Stimulated activated CD4-positive, alpha-beta T cell treated with anti-CD3 and anti-CD28 coated beads, Interleukin-15, amount 100 ng/mL, for 1 hour (primary cell): ENCODE data around the gene HBG2.
"Not testable (repeated sequence)": the region's sequence is repeated elsewhere in the genome, so short reads cannot be mapped to it uniquely, and the experiment has no call there.

Experiments used
- DNase-seq, 2 donors: peaks; one replicate each; pipeline ENCODE4 v3.0.0-alpha.2; 2020; ENCODE audit warnings: low read depth in 1 of 2, low spot score in 1 of 2

HBG2 gene

DNA sequence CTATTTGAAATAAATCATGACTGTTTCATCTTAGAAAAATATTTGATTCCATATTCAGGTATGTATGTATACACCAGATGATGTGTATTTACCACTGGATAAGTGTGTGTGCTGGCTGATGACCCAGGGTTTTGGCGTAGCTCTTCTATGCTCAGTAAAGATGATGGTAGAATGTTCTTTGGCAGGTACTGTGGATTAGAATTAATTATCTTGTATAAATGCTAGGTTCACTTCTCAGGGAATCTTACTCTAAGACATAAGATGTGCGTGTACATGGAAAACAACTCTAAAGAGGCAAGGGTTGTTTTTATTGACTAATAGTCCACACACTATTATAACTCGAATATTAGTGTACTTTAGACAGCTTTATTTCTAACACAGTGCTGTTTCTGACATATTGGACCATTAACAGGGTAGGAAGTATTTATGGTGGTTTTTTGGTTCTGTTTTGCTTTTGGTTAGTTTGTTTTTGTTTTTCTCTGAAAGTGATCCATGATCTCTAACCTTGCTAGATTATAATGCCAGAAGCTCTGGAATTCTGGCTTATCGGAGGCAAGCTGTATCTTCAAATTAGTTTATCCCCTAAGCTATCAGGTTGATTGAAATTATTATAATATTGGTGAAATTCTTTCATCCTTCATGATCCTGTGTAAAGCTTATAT lies 3.9 kb downstream of the HBG2 start:
- no peak for DNase-seq

DNA sequence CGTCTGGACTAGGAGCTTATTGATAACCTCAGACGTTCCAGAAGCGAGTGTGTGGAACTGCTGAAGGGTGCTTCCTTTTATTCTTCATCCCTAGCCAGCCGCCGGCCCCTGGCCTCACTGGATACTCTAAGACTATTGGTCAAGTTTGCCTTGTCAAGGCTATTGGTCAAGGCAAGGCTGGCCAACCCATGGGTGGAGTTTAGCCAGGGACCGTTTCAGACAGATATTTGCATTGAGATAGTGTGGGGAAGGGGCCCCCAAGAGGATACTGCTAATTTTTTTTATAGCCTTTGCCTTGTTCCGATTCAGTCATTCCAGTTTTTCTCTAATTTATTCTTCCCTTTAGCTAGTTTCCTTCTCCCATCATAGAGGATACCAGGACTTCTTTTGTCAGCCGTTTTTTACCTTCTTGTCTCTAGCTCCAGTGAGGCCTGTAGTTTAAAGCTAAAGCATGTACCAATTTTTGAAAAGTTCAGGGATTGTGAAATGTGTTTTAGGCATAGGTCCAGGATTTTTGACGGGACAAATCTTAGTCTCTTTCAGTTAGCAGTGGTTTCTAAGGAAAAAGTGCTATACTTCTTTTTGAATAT lies 4.7 kb downstream of the HBG2 start, which contains the start of gene HBG1:
Gene HBG1 (minus strand): TSS at position 51 of the 590 bp plus-strand sequence. CDS start 53 bp downstream, outside the sequence.
- not testable (repeated sequence) for DNase-seq

DNA sequence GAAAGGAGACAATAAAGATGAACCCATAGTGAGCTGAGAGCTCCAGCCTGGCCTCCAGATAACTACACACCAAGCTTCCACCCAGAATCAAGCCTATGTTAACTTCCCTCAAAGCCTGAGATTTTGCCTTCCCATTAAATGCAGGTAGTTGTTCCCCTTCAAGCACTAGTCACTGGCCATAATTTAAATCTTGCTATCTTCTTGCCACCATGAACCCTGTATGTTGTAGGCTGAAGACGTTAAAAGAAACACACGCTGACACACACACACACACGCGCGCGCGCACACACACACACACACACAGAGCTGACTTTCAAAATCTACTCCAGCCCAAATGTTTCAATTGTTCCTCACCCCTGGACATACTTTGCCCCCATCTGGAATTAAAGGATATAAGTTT lies 6.1 kb downstream of the HBG2 start:
- DNase-seq: not testable (repeated sequence)

DNA sequence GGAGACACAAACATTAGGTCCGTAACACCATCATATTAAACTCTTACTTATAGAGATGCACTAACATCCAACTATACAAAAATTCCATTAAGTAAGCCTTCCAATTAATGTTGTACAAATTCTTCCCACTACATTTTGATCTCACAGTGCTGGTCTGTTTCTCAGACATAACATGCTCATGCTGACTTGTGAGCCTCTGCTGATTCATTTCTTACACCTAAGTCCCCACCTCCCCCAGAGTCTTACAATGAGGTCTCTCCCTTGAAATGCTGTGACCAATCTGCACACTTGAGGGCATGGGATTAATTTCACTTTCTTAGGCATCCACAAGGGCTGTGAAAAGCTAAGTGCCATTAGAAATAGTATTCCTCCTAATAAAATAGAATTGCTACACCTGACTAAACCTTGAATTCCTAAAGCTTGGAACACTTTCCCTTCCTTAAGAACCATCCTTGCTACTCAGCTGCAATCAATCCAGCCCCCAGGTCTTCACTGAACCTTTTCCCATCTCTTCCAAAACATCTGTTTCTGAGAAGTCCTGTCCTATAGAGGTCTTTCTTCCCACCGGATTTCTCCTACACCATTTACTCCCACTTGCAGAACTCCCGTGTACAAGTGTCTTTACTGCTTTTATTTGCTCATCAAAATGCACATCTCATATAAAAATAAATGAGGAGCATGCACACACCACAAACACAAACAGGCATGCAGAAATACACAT lies 6.9 kb downstream of the HBG2 start:
- no peak for DNase-seq

DNA sequence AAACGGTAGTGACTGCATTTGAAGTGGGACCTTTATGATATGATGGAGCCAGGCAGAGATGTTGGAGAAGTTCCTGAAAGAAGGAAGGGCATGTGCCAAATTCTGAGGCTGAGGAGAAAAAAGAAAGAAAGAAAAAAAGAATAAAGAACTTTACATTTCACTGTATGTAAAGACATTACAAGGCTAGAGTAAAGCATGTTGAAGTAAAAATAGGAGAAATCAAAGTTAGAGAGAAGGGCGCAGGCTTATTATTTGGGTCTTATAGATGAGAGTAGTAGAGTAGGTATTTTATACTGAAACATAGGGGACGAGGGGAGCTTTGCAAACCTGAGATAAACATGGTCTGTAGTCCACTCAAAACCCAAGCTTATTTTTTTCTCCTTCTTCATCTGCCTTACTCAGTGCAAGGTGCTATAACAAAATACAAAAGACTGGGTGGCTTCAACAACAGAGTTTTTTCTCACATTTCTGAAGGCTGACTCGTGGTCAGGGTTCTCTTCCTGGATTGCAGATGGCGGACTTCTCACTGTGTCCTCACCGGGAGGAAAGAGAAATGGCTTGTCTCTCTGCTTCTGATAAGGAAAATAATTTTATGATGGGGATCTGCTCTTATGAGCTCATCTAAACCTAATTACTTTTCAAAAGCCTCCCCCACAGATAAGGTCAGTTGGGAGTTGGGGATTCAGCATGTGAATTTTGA lies 7.7 kb downstream of the HBG2 start:
- DNase-seq: no peak

DNA sequence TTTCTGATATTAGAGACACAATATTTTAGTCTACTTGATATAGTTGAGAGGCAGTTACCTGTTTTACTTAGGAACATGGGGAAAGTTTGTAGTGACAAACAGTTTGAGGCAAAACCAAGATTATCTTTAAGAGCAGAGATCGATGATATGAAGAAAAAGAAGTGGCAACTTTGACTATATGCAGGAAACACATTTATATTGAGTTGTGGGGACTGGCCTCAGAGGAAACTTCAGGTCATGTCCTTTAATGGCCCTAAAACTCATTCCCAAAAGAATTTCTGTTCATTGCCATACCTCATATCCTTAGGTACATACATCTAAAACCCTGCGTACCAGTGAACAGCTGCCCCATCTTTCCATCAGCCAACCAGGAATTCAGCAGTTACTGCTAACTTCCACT lies 9.4 kb downstream of the HBG2 start:
- DNase-seq: no peak

DNA sequence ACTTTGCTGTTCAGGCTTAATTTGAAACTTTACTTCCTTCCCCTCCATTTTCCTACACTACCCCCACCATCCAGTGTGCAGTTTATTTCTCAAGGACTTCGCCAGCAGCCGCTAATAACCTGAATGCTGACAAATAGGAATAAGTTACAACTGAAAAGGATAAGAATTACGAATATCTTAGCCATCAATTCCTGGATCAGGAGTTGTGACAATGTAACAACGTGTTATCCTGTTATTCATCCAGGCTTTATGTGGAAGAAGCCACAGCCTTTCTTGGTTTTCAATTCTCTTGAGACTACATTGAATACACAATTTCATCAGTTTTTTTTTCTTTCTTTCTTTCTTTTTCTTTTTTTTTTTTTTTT lies 10.8 kb downstream of the HBG2 start:
- no peak for DNase-seq

DNA sequence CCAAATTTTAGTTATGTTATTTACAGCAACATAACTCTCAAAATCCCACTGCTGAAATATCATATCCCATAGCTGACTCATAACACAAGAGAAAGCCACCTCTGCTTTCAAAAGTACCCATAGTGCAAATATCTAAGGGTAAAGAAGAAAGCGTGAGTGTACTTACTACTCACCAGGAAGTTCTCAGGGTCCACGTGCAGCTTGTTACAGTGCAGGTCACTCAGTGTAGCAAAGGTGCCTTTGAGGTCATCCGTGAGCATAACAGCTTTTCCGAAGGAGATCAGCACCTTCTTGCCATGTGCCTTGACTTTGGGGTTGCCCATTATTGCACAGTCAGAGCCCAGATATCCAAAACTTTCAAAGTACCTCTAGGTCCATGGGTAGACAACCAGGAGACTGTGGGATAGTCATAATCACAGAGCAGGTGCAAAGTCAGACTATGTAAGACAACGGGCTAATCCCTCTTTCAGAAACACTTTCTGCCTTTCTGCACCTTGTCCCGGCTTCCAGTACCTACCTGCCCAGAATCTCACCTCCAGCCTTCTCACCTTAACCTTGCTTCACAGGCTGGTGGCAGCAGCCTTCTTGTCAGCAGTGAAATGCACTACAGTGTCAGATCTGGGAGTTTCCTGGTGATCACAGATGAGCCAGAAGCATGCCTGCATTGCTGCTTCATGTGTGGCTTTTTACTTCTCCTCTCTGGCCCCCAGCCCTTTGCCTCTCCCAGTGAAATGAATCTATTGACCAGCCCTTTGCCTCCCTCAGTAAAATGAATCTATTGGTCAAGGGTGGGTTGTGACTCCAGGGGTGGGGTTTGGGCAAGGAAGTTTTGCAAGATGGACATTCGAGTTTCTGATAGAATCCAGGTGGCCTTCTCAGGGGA lies 11.4 kb downstream of the HBG2 start:
- DNase-seq: no peak

DNA sequence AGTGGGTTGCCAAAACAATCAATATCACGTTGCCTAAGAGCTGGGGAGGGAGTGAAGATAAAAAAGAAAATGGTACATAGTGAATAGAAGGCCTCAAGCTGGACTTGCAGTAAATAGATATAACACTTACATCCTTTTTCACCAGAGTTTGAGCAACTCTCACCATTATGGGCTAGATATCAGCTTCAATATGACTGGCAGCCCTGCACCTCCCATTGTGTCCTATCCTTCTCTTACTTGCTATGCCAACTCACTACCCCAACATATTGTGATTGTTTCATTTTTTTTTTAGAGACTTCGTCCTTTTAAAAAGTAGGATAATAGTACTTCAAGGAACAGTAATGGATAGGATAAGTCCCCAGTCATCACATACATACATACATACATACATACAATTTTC lies 12.4 kb downstream of the HBG2 start:
- DNase-seq: no peak

DNA sequence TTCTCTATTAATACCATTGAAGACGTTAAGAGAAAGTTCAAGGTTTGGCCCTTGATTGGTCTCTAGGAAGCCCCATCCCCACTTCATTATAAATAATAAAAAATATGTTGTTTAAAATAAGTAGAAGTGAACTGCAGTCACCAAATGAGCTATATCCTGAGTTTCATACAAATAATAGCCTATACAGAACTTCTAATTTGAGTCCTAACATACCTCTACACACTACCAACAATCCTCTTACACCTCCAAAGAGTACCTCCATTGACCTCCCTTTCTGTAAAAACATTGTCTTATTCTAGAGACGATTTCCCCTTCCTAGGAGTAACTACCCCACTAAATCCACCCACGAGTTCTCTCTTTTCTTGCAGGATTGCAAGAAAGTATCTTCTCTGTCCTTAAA lies 13.1 kb downstream of the HBG2 start:
- no peak for DNase-seq

DNA sequence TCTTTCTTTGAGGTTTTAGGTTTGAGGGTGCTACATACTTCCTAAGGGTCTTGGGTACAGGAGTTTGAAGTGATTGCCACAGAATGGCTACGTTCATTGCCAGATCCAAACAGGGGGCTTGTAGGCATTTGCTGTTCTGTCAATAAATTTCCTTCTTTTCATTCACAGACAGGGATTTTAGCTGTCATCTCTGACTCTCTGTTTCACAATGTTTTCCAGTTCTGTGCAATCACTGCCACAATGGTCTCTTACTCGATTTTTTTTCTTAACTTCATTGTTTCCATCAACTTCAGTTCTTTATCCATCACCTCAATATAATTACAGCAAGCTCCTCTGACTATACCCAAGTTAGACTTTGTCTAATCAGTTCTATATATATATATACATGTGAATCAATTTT lies 14.1 kb downstream of the HBG2 start:
- no peak for DNase-seq

DNA sequence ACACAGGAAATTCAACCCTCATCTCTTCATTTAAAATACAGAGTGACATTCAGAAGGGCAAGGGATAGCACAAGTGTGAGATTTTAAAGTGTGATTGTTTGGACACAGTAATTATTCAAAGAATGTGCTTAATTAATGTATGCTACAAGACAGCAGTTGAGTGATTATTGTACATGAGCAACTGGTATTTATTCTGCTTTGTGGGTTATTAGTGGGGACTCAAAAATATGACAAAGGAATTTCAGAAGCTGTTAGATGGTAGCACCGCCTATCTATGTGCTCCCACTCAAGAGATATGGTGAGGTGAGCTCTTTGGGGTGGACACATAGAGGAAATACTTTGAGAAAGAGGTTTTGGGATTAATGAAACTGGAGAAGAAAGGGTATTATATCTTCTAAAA lies 14.5 kb downstream of the HBG2 start:
- DNase-seq: no peak

DNA sequence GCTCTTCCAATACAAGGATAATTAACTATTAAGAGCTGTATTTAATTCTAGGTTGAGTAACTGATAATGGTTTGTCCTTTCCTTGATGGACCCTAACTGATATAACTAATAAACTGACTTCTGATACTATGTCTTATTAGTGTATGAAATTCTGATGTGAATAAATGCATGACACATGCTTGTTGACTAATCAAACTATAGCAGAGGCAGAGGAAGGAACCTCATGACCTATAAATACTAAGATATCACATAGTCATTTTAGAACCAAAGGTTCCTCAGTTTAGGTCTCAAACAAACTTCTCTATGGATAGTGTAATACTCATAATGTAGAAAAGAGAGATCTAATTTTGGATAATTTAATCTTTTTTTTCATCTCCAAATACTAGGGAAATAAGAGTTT lies 15.5 kb downstream of the HBG2 start:
- no peak for DNase-seq

DNA sequence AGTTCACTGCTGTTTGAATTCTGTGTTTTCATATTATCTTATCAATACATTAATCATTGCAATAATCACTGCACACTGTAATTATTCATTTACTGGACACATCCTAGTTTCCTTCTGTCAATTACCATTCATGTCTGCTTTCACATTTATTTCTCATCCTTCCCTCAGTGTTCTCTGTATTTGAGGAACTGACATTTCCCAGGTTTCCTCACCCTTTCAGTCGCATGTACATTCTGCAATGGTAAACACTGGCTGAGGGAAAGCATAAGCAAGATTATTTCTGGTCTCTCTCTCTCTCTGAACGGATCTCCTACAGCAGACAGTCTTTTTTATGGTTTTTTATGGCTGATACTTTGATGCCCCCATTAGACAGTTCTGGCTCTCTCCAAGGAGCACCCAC lies 16.1 kb downstream of the HBG2 start:
- DNase-seq: no peak

DNA sequence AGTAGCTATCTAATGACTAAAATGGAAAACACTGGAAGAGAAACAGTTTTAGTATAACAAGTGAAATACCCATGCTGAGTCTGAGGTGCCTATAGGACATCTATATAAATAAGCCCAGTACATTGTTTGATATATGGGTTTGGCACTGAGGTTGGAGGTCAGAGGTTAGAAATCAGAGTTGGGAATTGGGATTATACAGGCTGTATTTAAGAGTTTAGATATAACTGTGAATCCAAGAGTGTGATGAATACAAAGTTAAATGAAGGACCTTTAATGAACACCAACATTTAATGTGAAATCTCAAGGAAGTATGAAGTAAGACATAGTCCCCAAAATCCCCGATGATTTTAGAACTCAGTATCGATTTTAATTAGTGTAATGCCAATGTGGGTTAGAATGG lies 17.2 kb downstream of the HBG2 start:
- no peak for DNase-seq

DNA sequence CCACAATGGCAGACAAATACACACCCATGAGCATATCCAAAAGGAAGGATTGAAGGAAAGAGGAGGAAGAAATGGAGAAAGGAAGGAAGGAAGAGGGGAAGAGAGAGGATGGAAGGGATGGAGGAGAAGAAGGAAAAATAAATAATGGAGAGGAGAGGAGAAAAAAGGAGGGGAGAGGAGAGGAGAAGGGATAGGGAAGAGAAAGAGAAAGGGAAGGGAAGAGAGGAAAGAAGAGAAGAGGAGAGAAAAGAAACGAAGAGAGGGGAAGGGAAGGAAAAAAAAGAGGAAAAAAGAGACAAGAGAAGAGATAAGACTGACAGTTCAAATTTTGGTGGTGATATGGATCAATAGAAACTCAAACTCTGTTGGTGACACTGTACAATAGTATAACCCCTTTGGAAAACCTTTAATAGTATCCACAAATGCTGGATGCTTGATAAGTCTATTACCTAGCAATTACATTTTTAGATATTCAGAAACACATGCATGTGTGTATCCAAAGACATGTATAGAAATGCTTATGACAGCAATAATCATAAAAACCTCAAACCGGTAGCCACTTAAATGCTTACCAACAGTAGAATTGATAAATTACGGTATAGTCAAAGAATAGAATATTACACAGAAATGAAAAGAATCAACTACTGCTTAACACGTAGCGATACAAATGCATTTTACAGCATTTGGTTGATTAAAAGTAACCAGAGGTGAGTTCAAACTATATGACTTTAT lies 19.1 kb downstream of the HBG2 start:
- DNase-seq: no peak

DNA sequence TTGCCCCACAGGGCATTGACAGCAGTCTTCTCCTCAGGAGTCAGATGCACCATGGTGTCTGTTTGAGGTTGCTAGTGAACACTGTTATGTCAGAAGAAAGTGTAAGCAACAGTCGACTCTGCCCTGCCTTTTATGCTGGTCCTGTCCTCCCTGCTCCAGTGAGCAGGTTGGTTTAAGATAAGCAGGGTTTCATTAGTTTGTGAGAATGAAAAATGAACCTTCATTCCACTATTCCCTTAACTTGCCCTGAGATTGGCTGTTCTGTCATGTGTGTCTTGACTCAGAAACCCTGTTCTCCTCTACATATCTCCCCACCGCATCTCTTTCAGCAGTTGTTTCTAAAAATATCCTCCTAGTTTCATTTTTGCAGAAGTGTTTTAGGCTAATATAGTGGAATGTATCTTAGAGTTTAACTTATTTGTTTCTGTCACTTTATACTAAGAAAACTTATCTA lies 20.2 kb downstream of the HBG2 start, which contains the start of gene HBD:
Gene HBD (minus strand): TSS at position 103 of the 454 bp plus-strand sequence. CDS start 50 bp downstream, at position 53.
- DNase-seq: no peak

DNA sequence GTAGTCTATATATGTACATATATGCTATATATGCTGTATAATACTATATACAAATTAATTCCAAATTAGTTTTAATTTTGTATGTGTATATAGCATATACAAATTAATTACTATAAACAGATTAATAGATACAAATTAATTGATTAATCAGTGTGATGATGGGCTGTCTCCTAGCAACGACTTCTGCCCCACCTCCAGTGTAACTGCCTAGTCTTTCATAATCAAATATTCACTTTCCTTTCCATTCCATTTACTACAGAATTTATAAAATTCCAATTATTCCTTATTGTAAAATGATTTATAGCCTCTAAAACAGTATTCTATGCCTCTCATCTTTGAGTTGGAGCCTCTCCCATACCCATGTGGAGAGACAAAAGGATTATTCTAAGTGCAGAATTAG lies 21.3 kb downstream of the HBG2 start:
- DNase-seq: no peak

DNA sequence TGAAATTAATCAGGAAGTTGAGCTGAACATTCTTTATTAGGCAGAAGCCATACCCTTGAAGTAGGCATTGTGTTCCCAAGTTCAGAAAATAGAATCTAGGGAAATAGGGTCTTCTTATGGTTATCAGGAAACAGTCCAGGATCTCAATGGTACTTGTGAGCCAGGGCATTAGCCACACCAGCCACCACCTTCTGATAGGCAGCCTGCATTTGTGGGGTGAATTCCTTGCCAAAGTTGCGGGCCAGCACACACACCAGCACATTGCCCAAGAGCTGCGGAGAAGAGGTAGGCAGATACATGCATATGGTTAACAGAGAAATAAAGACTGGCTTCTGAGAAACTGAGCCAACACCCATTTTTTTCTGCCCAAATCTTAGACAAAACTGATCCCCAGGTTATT lies 21.8 kb downstream of the HBG2 start:
- DNase-seq: no peak

DNA sequence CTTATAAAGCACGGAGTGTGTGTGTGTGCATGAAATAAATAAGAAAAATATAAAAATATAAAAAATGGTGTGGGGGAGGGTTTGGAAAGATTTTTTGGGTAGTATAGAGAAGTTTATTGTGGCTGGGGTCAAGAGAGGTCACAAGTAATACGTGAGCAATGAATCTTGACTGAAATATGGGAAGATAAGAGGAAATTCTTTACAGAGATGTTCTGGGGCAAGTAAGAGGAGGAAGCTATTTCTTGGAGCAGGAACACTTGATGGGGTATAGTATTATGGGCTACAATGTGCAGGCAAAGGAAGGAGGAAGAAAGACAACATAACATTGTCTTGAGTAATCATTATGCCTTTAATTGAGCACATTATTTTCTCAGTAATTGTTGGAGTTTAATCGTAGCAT lies 22.4 kb downstream of the HBG2 start:
- no peak for DNase-seq
